ENCODE data around the gene DIP2C.

DIP2C gene

DNA sequence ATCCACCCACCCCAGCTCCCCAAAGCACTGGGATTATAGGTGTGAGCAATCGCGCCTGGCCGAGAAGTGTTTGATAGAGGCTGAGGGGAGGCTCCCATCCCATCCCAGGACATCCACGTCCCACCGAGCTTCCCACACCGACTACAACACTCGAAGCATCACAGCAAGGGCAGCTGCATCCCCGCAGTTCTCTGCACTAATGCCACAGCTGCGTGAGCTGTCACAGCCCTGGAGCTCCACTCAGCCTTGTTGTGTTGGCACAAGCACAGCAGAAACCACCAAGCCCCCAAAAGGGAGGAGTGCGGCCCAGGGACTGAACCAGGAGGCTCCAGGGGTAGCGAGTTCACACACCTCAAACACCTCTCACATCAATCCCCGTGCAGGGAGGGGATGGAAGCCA lies 121.6 kb downstream of the DIP2C start:
- FAIRE-seq, result no peak

DNA sequence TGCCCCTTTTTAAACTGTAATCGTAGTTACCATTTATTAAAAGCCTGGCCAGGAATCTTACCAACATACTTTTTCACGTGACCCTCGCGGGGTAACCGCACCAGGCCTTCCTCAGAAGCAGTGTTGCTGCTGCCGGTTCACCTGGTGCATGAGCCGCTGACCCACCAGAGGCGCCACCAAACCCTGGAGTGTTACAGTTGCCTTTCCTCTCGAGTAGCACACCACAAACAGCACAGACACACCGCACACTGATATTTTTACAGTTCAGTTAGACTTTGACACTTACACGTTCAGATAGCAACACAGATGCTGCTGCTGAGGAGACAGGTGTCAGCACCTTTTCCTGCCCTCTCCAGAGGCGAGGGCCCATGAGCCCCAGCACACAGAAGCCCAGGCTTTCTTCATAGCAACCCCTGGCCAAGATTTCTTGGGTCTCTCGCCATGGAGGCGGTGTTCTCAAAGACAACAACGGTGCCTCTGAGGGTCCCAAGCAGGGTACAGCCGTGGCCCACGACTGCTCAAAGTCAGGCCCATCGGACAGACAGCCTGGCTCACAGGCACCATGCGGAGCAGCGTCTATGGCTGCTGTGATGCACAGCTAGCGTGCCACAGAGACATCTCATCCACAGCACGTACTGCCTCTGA lies 123.1 kb downstream of the DIP2C start:
- FAIRE-seq, result no peak

GRCh38 chr10:565676-566075 lies 123.8 kb downstream of the DIP2C start:
- FAIRE-seq, result no peak

DNA sequence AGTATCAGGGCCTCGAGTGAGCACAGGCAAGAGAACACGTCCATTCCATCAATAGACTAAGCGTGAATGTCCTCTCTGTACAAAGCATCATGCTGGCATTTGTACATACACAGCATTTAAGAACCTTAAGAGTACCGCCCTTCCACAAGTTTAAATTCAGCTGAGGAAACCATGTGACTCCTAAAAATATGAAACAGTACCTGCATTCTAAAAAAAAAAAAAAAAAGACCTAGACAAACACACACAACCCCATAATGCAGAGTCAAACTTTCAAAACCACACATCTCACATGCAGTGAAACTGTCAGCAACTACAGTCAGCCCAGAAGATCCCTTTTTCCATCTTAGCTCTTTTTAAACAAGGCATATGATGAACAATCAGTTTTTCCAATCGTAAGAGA lies 124.3 kb downstream of the DIP2C start:
- no peak for FAIRE-seq

DNA sequence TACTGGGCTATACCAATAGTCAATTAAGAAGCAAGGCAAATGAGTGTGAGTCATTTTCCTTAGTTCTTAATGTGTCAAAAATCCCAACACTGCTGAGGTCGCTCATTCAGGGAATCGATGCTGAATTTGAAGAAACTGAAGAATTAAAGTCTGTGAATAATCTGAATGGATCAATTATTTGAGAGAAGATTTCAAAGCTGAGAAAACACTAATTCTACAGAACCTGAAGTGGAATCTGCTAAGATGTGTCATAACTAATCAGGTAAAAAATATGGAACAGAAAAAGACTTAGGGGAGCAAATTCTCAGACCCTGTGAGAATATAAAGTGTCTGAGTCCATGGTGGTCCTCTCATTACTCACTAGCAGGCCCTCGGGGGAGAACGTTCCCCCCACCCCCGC lies 125.6 kb downstream of the DIP2C start:
- no peak for FAIRE-seq

- FAIRE-seq, result no peak
These were observed 127.3 kb downstream of the DIP2C start for GRCh38 chr10:562142-562541.

- FAIRE-seq, result no peak
These were observed 127.7 kb downstream of the DIP2C start for GRCh38 chr10:561721-562120.

- FAIRE-seq, result no peak
These were observed 129.0 kb downstream of the DIP2C start for GRCh38 chr10:560314-560992.

- no peak for FAIRE-seq
These were observed 129.8 kb downstream of the DIP2C start for GRCh38 chr10:559767-560047.

- FAIRE-seq, result no peak
These were observed 130.3 kb downstream of the DIP2C start for GRCh38 chr10:558891-559766.

GRCh38 chr10:558364-558763 lies 131.1 kb downstream of the DIP2C start:
- FAIRE-seq, result no peak

DNA sequence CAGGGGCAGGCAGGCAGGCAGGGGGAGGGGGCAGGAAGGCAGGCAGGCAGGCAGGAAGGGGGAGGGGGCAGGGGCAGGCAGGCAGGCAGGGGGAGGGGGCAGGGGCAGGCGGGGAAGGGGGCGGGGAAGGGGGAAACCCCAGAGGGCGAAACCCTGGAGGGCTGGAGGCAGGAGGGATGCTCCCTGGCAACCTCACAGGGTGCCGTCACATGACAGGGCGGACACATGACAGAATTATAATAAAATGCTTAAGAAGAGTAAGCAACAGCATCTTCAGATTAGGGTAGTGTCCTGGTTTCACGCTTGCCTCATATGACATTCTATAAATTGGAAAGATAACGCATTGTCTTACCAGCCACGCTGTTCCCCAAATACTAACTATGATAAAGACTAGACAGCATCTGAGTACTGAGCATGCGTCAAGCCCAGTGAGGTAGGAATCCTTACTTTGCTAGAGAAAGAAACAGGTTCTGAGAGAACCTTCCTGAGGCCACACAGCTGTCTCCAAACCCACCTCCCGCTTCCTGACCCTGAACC lies 131.6 kb downstream of the DIP2C start:
- no peak for FAIRE-seq

- no peak for FAIRE-seq
These were observed 132.4 kb downstream of the DIP2C start for GRCh38 chr10:556971-557637.

DNA sequence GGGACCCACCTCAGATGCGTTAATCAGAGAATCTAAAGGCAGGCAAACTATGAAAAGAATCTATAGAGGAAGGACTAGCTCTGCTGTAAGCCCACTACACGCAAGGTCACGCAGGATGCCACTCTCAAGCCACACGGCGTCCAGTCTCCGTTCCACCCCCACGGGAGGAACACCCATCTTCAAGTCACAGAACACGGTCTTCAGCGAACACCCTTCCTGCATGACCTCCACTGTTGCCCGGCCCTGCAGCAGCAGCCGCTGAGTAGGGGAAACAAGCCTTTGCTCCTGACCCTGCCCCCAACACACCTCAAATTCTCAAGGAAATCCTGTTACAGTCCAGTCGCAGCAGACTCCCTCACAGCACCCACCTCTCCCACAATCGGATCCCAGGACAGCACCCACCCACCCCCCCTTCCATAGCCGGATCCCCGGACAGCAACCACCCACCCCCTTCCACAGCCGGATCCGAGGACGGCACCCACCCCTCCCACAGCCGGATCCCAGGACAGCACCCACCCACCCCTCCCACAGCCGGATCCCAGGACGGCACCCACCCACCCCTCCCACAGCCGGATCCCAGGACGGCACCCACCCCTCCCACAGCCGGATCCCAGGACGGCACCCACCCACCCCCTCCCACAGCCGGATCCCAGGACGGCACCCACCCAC lies 133.7 kb downstream of the DIP2C start:
- FAIRE-seq, result no peak

- no peak for FAIRE-seq
These were observed 134.2 kb downstream of the DIP2C start for GRCh38 chr10:555281-555680.

DNA sequence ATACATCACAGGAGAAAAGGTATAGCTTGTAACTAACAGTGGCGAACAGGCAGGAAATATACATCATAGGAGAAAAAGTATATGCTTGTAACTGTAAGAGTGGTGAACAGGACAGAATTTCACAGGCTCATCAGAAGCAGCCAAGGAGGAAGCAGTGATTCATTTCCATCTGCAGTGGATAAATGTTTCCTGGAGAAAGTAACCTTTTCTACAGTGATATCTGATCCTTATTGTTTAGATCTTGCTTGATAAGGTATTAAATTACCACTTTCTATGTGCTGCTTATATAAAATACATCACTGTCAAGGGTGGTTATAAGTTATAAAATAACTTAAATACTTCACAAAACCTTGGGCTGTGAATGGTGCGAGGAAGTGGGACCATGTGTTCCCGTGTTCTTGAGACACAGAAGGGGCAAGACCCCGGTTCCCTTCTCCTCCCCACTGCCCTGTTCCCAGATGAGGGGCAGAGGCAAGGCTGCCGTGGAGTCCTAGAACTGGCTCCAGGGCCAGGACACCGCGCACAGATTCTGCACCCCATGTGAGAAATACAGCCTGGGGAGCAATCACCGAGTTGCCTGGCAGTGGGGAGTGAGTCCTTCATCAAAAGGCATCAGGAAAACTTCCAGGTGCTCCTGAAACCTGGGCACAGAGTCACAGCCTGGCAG lies 135.2 kb downstream of the DIP2C start:
- no peak for FAIRE-seq

DNA sequence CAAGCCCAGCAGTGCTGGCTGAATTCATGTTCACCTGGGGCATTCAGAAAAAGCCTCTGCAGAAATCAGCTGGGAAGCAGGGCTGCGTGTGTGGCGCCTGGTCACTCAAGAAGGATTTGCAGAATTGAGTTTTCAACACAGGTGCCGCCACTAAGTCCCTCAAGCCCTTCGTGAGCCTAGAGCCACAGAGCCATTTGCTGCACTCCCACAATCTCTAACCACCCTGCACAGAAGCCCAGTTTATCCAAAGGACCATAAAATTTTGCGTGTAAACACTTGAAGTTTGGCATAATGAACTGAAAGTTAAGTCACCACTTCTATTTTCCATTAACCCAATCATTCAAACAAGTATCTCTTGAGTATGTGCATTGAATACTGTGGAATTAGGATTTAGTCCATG lies 136.2 kb downstream of the DIP2C start:
- no peak for FAIRE-seq

- FAIRE-seq, result no peak
These were observed 136.8 kb downstream of the DIP2C start for GRCh38 chr10:552679-553078.

DNA sequence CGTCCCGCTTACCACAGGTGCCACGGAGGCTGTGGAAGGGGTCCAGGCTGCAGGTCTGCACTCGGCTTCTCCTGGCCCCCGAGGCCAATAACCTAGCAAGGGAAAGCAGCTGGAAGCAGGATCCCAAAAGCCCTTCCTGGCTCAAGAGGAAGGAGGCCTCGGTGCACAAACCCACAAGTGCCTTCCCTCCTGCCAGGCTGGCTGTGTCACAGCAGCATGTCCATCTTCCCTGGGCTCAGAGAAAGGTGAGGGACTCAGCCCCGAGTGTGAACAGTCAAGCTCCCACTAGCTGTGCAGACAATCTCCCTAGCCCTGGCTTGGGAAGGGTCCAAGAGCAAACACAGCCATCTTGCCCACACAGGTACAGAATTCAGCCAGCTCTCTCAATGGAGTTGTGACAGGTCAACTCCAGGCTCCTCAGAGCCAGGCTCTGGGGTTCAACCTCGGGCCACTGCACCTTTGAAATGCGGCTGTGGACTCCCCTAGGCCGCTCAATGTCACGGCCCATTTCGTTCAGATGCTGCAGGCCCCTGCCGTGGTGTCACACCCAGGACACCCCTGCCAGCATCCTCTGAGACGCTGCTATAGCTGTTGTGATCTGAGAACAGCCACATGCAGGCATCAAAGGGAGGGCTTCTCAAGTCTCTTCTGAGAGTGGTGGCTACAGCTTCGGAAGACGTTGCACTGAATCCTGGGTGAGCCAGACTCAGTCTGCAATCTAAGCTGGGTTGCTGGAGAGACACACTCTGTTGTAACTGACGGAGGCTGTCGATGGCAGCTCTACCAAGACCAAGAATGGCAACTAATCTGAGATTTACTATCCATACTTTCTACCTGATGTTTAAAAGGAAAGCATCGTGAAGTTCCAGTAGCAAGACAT lies 137.9 kb downstream of the DIP2C start:
- FAIRE-seq, result no peak

DNA sequence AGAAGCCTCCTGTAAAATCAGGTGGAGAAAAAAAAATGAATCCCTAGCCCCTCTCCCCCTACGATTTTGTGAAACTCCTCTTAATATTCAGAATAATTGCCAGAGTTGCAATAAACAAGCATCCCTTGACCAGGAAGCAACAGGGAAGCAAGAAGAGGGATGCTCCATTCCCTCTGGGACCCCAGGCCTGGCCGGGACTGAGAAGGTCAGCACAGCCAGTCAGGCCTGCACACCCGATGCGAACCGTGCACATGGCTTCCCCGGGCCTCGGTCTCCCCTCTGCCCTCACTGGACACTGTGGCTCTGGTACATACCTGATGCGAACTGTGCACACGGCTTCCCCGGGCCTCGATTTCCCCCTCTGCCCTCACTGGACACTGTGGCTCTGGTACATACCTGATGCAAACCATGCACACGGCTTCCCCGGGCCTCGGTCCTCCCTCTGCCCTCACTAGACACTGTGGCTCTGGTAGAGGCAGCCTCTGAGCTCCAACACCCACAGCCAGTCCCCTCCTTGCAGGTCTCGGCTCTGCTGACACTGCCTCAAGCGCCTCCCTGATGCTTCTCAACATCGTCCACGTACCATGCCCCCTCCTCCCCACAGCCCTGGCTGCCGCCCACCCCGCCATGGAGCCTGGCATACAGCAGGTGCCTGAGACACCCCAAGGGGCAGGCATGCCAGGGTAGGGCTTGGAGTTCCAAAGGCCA lies 138.6 kb downstream of the DIP2C start:
- FAIRE-seq, result no peak

Data from TTC549 (cell line).